Endothelial cell of umbilical vein (primary cell): ENCODE results near the gene JARID2. TPM values are rescaled to one million over a fixed set of nuclear protein-coding genes. Genes with fewer than 3 reads are reported as not detected.

Experiments used
- BruUV-seq: library from RNA; stranded (reverse); fragments of 400-500 nt; replicated peaks from 2 replicates; lab custom pipeline; 2021; lab: Mats Ljungman, UMichigan
- CTCF ChIA-PET: fragments of 300-600, 350-600 bp; sonication (Branson Sonifier 250); formaldehyde crosslinking; loops from one replicate; lab custom pipeline; 2021; ENCODE audit warnings: antibody characterized with exemption, inconsistent platforms; lab: Charles Lee
- POLR2A ChIA-PET: fragments of 300-600, 350-600 bp; sonication (Branson Sonifier 250); formaldehyde crosslinking; loops from one replicate; lab custom pipeline; 2021; ENCODE audit warnings: antibody characterized with exemption, inconsistent platforms; lab: Charles Lee
- DNase-seq: peaks from one replicate; pipeline ENCODE4 v3.0.0-alpha.2; 2011; ENCODE audit warnings: low read depth, low spot score
- FAIRE-seq: peaks from 2 replicates; lab custom pipeline; 2011; peaks lifted over from hg19 to GRCh38; lab: Jason Lieb, UNC
- H2AFZ ChIP-seq: 2 replicates; pipeline ENCODE4 v1.6.0; 2012; ENCODE audit warnings: low read depth, low read length, control low read depth, inconsistent platforms
- H3K27ac ChIP-seq: 2 replicates; pipeline ENCODE4 v1.5.1; 2011; ENCODE audit warnings: low read depth, mild to moderate bottlenecking, control low read depth, low read length, moderate library complexity; ENCODE audit not compliant: insufficient read depth
- H3K27me3 ChIP-seq, 2 experiments: 2 replicates each; pipeline versions ENCODE4 v1.6.0 to v1.6.1; 2011; ENCODE audit warnings: low read length in 2 of 2, mixed read lengths in 1 of 2; ENCODE audit not compliant: control insufficient read depth in 2 of 2, insufficient read depth in 2 of 2
- H3K36me3 ChIP-seq, 2 experiments: 2 replicates in 1 of 2; 3 replicates in 1 of 2; pipeline ENCODE4 v1.5.1; 2011; ENCODE audit warnings: low read length in 2 of 2, mild to moderate bottlenecking in 1 of 2, moderate library complexity in 1 of 2; ENCODE audit not compliant: control insufficient read depth in 2 of 2, insufficient read depth in 2 of 2; ENCODE audit errors: extremely low read depth in 1 of 2
- H3K4me1 ChIP-seq: 3 replicates; pipeline ENCODE4 v1.5.1; 2011; ENCODE audit warnings: mild to moderate bottlenecking, low read length; ENCODE audit not compliant: control insufficient read depth, insufficient read depth; ENCODE audit errors: extremely low read depth
- H3K4me2 ChIP-seq: 2 replicates; pipeline ENCODE4 v1.6.1; 2011; ENCODE audit warnings: low read length, control low read depth, mixed read lengths; ENCODE audit not compliant: insufficient read depth
- H3K4me3 ChIP-seq, 3 experiments: fragments of 200-600 bp in 1 of 3; sonication (generic), shearing (Covaris generic) in 1 of 3; replicated peaks in 1 of 3; 2 replicates each; pipeline ENCODE4 v1.5.1; 2011 to 2016; ENCODE audit warnings: control low read depth in 3 of 3, low read length in 3 of 3, mild to moderate bottlenecking in 2 of 3, inconsistent platforms in 1 of 3, low read depth in 1 of 3, moderate library complexity in 1 of 3; ENCODE audit not compliant: insufficient read depth in 1 of 3
- H3K79me2 ChIP-seq: 2 replicates; pipeline ENCODE4 v1.6.0; 2012; ENCODE audit warnings: low read length, inconsistent platforms; ENCODE audit not compliant: control insufficient read depth, insufficient read depth
- H3K9ac ChIP-seq: replicated peaks from 2 replicates; pipeline ENCODE3; 2011; ENCODE audit warnings: low read length, control low read depth; ENCODE audit not compliant: insufficient read depth; ENCODE audit errors: extremely low read depth
- H3K9me1 ChIP-seq: replicated peaks from 3 replicates; pipeline ENCODE4 v1.6.0; 2011; ENCODE audit warnings: mild to moderate bottlenecking, low read length; ENCODE audit not compliant: control insufficient read depth, insufficient read depth; ENCODE audit errors: extremely low read depth
- H3K9me3 ChIP-seq: replicated peaks from 2 replicates; pipeline ENCODE4 v1.5.1; 2012; ENCODE audit warnings: low read length, inconsistent platforms; ENCODE audit not compliant: control insufficient read depth, insufficient read depth
- H4K20me1 ChIP-seq: replicated peaks from 2 replicates; pipeline ENCODE3; 2011; ENCODE audit warnings: mild to moderate bottlenecking, low read length; ENCODE audit not compliant: control insufficient read depth, insufficient read depth; ENCODE audit errors: extremely low read depth
- CTCF ChIP-seq, 2 donors: IDR thresholded peaks; 1 replicate in 1 of 2; 2 replicates in 1 of 2; pipeline ENCODE4 v1.5.1; 2011; ENCODE audit warnings: low read length in 2 of 2, mild to moderate bottlenecking in 2 of 2, moderate library complexity in 2 of 2, control low read depth in 1 of 2, inconsistent platforms in 1 of 2, low read depth in 1 of 2; ENCODE audit not compliant: insufficient read depth in 1 of 2; ENCODE audit errors: extremely low read depth in 1 of 2
- EZH2 ChIP-seq: IDR thresholded peaks from 2 replicates; pipeline ENCODE4 v1.6.1; 2012; ENCODE audit warnings: borderline replicate concordance, low read depth, mild to moderate bottlenecking, moderate library complexity, low read length, inconsistent platforms; ENCODE audit not compliant: severe bottlenecking
- FOS ChIP-seq: IDR thresholded peaks from 2 replicates; pipeline ENCODE4 v1.6.1; 2011; ENCODE audit warnings: mild to moderate bottlenecking, low read length, moderate library complexity, borderline replicate concordance; ENCODE audit not compliant: insufficient read depth
- GATA2 ChIP-seq: IDR thresholded peaks from 2 replicates; pipeline ENCODE4 v1.7.0; 2011; ENCODE audit warnings: low read depth, mild to moderate bottlenecking, moderate library complexity, mixed read lengths, low read length; ENCODE audit not compliant: insufficient read length, insufficient read depth
- JUN ChIP-seq: IDR thresholded peaks from 2 replicates; pipeline ENCODE4 v1.6.1; 2011; ENCODE audit warnings: borderline replicate concordance, low read depth; ENCODE audit not compliant: insufficient read length, insufficient read depth
- MYC ChIP-seq: IDR thresholded peaks from one replicate; pipeline ENCODE4 v1.6.1; 2011; ENCODE audit warnings: mild to moderate bottlenecking, low read depth, low read length
- POLR2A ChIP-seq: IDR thresholded peaks from 2 replicates; pipeline ENCODE4 v1.6.1; 2012; ENCODE audit warnings: low read depth, mild to moderate bottlenecking, control low read depth, low read length
- POLR2AphosphoS5 ChIP-seq: IDR thresholded peaks from 2 replicates; pipeline ENCODE4 v1.6.1; 2012; ENCODE audit warnings: low read depth, mild to moderate bottlenecking, control low read depth, low read length, moderate library complexity; ENCODE audit not compliant: insufficient read depth
- dilution Hi-C: fragments of 300-500 bp; cut with MboI; formaldehyde crosslinking; loops from one replicate; pipeline ENCODE4 v1.15.0; 2019; ENCODE audit warnings: low sequenced_read_pairs; ENCODE audit not compliant: extremely low pct_ligation_motif_present
- intact Hi-C: fragments of 100-400 bp; cut with micrococcal nuclease; formaldehyde crosslinking; loops from one replicate; pipeline ENCODE4 v1.10.0; 2022
- polyA plus RNA-seq, 4 experiments: library from polyadenylated mRNA; depleted of rRNA in 3 of 4; stranded (reverse) in 3 of 4; unstranded in 1 of 4; fragments of >200 nt; gene quantifications; 2 replicates each; pipeline versions ENCODE4 v1.2.1 to v1.2.3, GENCODE V29; 2011 to 2012; ENCODE audit warnings: missing spikeins in 1 of 4
- total RNA-seq: library from RNA; stranded (reverse); gene quantifications from 2 replicates; pipeline ENCODE4 v1.2.3, GENCODE V29; 2021
- TF ChIP-seq, protein P1 (sequence below): IDR thresholded peaks from 2 replicates; pipeline ENCODE4 v1.6.1; 2011; ENCODE audit not compliant: insufficient read depth, insufficient read length

Gene JARID2
- total and polyA plus RNA-seq, 2 donors (not counting 3 experiments of a cell fraction or from before 2014, with no cell fraction given): 2.9 to 10.6 TPM

GRCh38 chr6:15335916-15336315, 90.0 kb downstream of the JARID2 start:
- POLR2A ChIA-PET: interaction anchor here (0.7 kb wide), 1 partner anchor 15 kb away, joined by 3 read pairs; no protein-coding TSS in a partner anchor
- Histone ChIP-seq H3K27ac (no peak overlapping the region), H3K4me2 (no peak overlapping the region), H3K4me1 (peaks cover under 1% of the 10 kb centered on the region), H3K9ac (no peak overlapping the region), H3K4me3 (no peak overlapping the region), H4K20me1 (no peaks in the 10 kb centered on the region), H3K9me1 (no peaks in the 10 kb centered on the region), H3K9me3 (no peaks in the 10 kb centered on the region), H2AFZ (no peak overlapping the region), H3K27me3 (no peaks in the 10 kb centered on the region), H3K79me2 (no peaks in the 10 kb centered on the region), H3K36me3 (no peaks in the 10 kb centered on the region)
- CTCF ChIA-PET: no interaction called here
- FAIRE-seq (no peak), DNase-seq (no peak)
- TF ChIP-seq POLR2A (no peak), GATA2 (no peak), MYC (no peak), CTCF (IDR thresholded peaks at IDR 0.05; ENCODE audit: extremely low read depth in 1 of 2, insufficient read depth in 1 of 2, low read depth in 1 of 2, low read length in 2 of 2) (no peak), EZH2 (no peak), FOS (no peak), JUN (no peak), POLR2AphosphoS5 (no peak)
- TF ChIP-seq, protein P1, sequence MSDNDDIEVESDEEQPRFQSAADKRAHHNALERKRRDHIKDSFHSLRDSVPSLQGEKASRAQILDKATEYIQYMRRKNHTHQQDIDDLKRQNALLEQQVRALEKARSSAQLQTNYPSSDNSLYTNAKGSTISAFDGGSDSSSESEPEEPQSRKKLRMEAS: no peak
- BruUV-seq: no TSS peak
- intact Hi-C loops: no loop called here
- dilution Hi-C loops: no loop called here
